Stomach (tissue), 19 donors: ENCODE measurements around the gene RANBP1. TPM values are rescaled to one million over a fixed set of nuclear protein-coding genes. Genes with fewer than 3 reads are reported as not detected.
"Not testable (repeated sequence)": the region's sequence is repeated elsewhere in the genome, so short reads cannot be mapped to it uniquely, and the experiment has no call there.

ENCODE experiments used
- DNase-seq, 2 donors: peaks; one replicate each; pipeline versions ENCODE4 v3.0.0 to v3.0.0-alpha.2; 2013 to 2019
- H3K27ac ChIP-seq, 5 donors: fragments of 200-600 bp in 4 of 5; sonication (generic) in 4 of 5; one replicate each; pipeline ENCODE4 v1.5.1; 2013 to 2019; ENCODE audit warnings: mild to moderate bottlenecking in 1 of 5, moderate library complexity in 1 of 5
- H3K27me3 ChIP-seq, 3 donors: fragments of 200-600 bp; sonication (generic); one replicate each; pipeline ENCODE4 v1.5.1; 2017 to 2019; ENCODE audit warnings: mixed run types in 1 of 3
- H3K36me3 ChIP-seq, 4 donors: fragments of 200-600 bp; sonication (generic); 1 replicate in 3 of 4; 2 replicates in 1 of 4; pipeline ENCODE4 v1.5.1; 2016 to 2019
- H3K4me1 ChIP-seq, 4 donors: fragments of 200-600 bp; sonication (generic); one replicate each; pipeline ENCODE4 v1.5.1; 2016 to 2019
- H3K4me3 ChIP-seq, 4 donors: fragments of 200-600 bp; sonication (generic) in 3 of 4; one replicate each; pipeline ENCODE4 v1.5.1; 2016 to 2019; ENCODE audit warnings: mild to moderate bottlenecking in 1 of 4
- H3K9me3 ChIP-seq, 4 donors: fragments of 200-600 bp; sonication (generic); one replicate each; pipeline ENCODE4 v1.5.1; 2016 to 2019
- CTCF ChIP-seq, 7 experiments: fragments of 450-650 bp in 4 of 7; fragments of 200-600 bp in 3 of 7; sonication (generic) in 3 of 7; IDR thresholded peaks; one replicate each; pipeline ENCODE4 v1.5.1; 2016 to 2019; ENCODE audit warnings: antibody characterized with exemption in 7 of 7, control low read depth in 2 of 7, mild to moderate bottlenecking in 1 of 7
- EP300 ChIP-seq: sonication (generic); formaldehyde crosslinking; IDR thresholded peaks from one replicate; pipeline ENCODE4 v1.6.1; 2017; ENCODE audit warnings: antibody characterized with exemption
- POLR2A ChIP-seq, 4 donors: fragments of 450-650 bp; IDR thresholded peaks; one replicate each; pipeline ENCODE4 v1.6.1; 2016; ENCODE audit warnings: antibody characterized with exemption in 4 of 4, control low read depth in 2 of 4, mild to moderate bottlenecking in 1 of 4, moderate library complexity in 1 of 4
- POLR2AphosphoS5 ChIP-seq, 3 donors: sonication (generic); formaldehyde crosslinking; IDR thresholded peaks; one replicate each; pipeline ENCODE4 v1.6.1; 2016; ENCODE audit warnings: antibody characterized with exemption in 3 of 3
- WGBS, 5 donors: extraction: QIAGEN DNeasy Blood & Tissue Kit in 3 of 5; methylation state at CpG; one replicate each; pipeline versions ENCODE4 v1.1.5 to v1.1.7; 2013 to 2018; 5-methylcytosine and 5-hydroxymethylcytosine counted together
- intact Hi-C: fragments of 100-400 bp; cut with DNase I; formaldehyde crosslinking; loops from one replicate; pipeline ENCODE4 v1.15.1; 2023; ENCODE audit warnings: low total_unique reads
- long read RNA-seq, 10 donors: transcript quantifications; one replicate each; lab custom pipeline, GENCODE V29; 2026
- polyA plus RNA-seq, 3 donors: library from polyadenylated mRNA; stranded (reverse); fragments of 200-250 nt; gene quantifications; one replicate each; pipeline ENCODE4 v1.2.3, GENCODE V29; 2013
- total RNA-seq, 5 donors: library from RNA; depleted of rRNA; stranded (reverse); fragments of >200 nt; gene quantifications; one replicate each; pipeline versions ENCODE4 v1.1.0 to v1.2.3, GENCODE V29; 2014 to 2016
- donor health status: healthy with polysubstance abuse.
- donor health status: Bipolar disorder and iron deficiency.
- donor health status: healthy.

Gene RANBP1
- 100 to 1,000 TPM in 3 of 5 donors, 10 to 100 TPM in 2; 23.9 to 200 (median 127) TPM for total RNA-seq
- polyA plus RNA-seq: 10 to 100 TPM; 72.8 to 93.5 (median 90.3) TPM
- long read RNA-seq, donor 1, transcript RANBP1-201 (6 exons, 837 nt): major isoform, 16 of 40 reads
- long read RNA-seq, donor 1, transcript RANBP1-202 (6 exons, 1,132 nt): major isoform, 16 of 40 reads
- long read RNA-seq, donor 1, partial matches to known transcripts: 0 of 40 reads
- long read RNA-seq, donor 1, other reads (novel, unspliced or antisense): 0 of 40 reads
- long read RNA-seq, donor 2, transcript RANBP1-201 (6 exons, 837 nt): major isoform, 30 of 45 reads
- long read RNA-seq, donor 2, transcript RANBP1-202 (6 exons, 1,132 nt): minor isoform, 12 of 45 reads
- long read RNA-seq, donor 2, partial matches to known transcripts: 0 of 45 reads
- long read RNA-seq, donor 2, other reads (novel, unspliced or antisense): 0 of 45 reads
- long read RNA-seq, donor 3, transcript RANBP1-202 (6 exons, 1,132 nt): minor isoform, 11 of 33 reads
- long read RNA-seq, donor 3, transcript RANBP1-201 (6 exons, 837 nt): major isoform, 16 of 33 reads
- long read RNA-seq, donor 3, partial matches to known transcripts: 0 of 33 reads
- long read RNA-seq, donor 3, other reads (novel, unspliced or antisense): 0 of 33 reads
- long read RNA-seq, donor 4, partial matches to known transcripts: 0 of 6 reads
- long read RNA-seq, donor 4, other reads (novel, unspliced or antisense): 0 of 6 reads
- long read RNA-seq, donor 5, transcript RANBP1-201 (6 exons, 837 nt): major isoform, 47 of 83 reads
- long read RNA-seq, donor 5, transcript RANBP1-202 (6 exons, 1,132 nt): minor isoform, 13 of 83 reads
- long read RNA-seq, donor 5, partial matches to known transcripts: 16 of 83 reads
- long read RNA-seq, donor 5, other reads (novel, unspliced or antisense): 0 of 83 reads
- long read RNA-seq, donor 6, transcript RANBP1-202 (6 exons, 1,132 nt): minor isoform, 31 of 110 reads
- long read RNA-seq, donor 6, transcript RANBP1-201 (6 exons, 837 nt): major isoform, 73 of 110 reads
- long read RNA-seq, donor 6, transcript RANBP1-214 (3 exons, 699 nt): minor isoform, 5 of 110 reads
- long read RNA-seq, donor 6, partial matches to known transcripts: 0 of 110 reads
- long read RNA-seq, donor 6, other reads (novel, unspliced or antisense): 0 of 110 reads
- long read RNA-seq, donor 7, transcript RANBP1-202 (6 exons, 1,132 nt): minor isoform, 13 of 62 reads
- long read RNA-seq, donor 7, transcript RANBP1-214 (3 exons, 699 nt): minor isoform, 6 of 62 reads
- long read RNA-seq, donor 7, transcript RANBP1-201 (6 exons, 837 nt): major isoform, 31 of 62 reads
- long read RNA-seq, donor 7, partial matches to known transcripts: 5 of 62 reads
- long read RNA-seq, donor 7, other reads (novel, unspliced or antisense): 0 of 62 reads
- long read RNA-seq, donor 8, transcript RANBP1-201 (6 exons, 837 nt): major isoform, 30 of 53 reads
- long read RNA-seq, donor 8, transcript RANBP1-202 (6 exons, 1,132 nt): minor isoform, 15 of 53 reads
- long read RNA-seq, donor 8, partial matches to known transcripts: 0 of 53 reads
- long read RNA-seq, donor 8, other reads (novel, unspliced or antisense): 0 of 53 reads
- long read RNA-seq, donor 9, transcript RANBP1-214 (3 exons, 699 nt): minor isoform, 5 of 58 reads
- long read RNA-seq, donor 9, transcript RANBP1-201 (6 exons, 837 nt): major isoform, 33 of 58 reads
- long read RNA-seq, donor 9, transcript RANBP1-202 (6 exons, 1,132 nt): minor isoform, 13 of 58 reads
- long read RNA-seq, donor 9, partial matches to known transcripts: 5 of 58 reads
- long read RNA-seq, donor 9, other reads (novel, unspliced or antisense): 0 of 58 reads
- long read RNA-seq, donor 10, transcript RANBP1-202 (6 exons, 1,132 nt): minor isoform, 7 of 19 reads
- long read RNA-seq, donor 10, transcript RANBP1-201 (6 exons, 837 nt): major isoform, 12 of 19 reads
- long read RNA-seq, donor 10, partial matches to known transcripts: 0 of 19 reads
- long read RNA-seq, donor 10, other reads (novel, unspliced or antisense): 0 of 19 reads

GRCh38 chr22:20115691-20116375, at the start of gene RANBP1:
Gene RANBP1, plus strand, starts transcription at chr22:20116104. Its CDS starts 81 bp downstream, at chr22:20116185.
- Histone ChIP-seq H3K27ac (peak within 1 kb of the TSS; percentile 83 to 94 (median 89)), H3K4me3 (peak within 1 kb of the TSS; percentile 63 to 99 (median 84)), H3K4me1 (peaks cover 27 to 73% (median 67%) of the 10 kb centered on the region in 4 donors), H3K9me3 (no peaks in the 10 kb centered on the region), H3K27me3 (no peaks in the 10 kb centered on the region), H3K36me3 (peaks cover 55 to 72% (median 70%) of the 10 kb centered on the region in 4 donors)
- 45 to 59% (median 54%) methylated on average over 26 to 30 of the region's 30 CpGs for WGBS, 5 donors
- intact Hi-C loops: no loop called here
- no peak for TF ChIP-seq POLR2A (IDR thresholded peaks at IDR 0.05)
- TF ChIP-seq POLR2AphosphoS5 (IDR thresholded peaks at IDR 0.05): no peak
- TF ChIP-seq CTCF (IDR thresholded peaks at IDR 0.05): no peak
- TF ChIP-seq EP300: no peak
- DNase-seq: no peak

- Histone ChIP-seq H3K9me3 (no peaks in the 10 kb centered on the region), H3K4me1 (no peaks in the 10 kb centered on the region), H3K36me3 (peaks cover 19 to 47% (median 44%) of the 10 kb centered on the region in 4 donors), H3K27me3 (no peaks in the 10 kb centered on the region), H3K27ac (no peak overlapping the region), H3K4me3 (no peak overlapping the region)
- TF ChIP-seq EP300: no peak
- 93 to 96% (median 94%) methylated on average over 8 to 11 of the region's 11 CpGs for WGBS, 5 donors
- intact Hi-C loops: no loop called here
- DNase-seq: no peak
These were observed 49.1 kb upstream of the RANBP1 start for GRCh38 chr22:20066617-20067383.

- H3K4me3 ChIP-seq, DNase-seq, H3K4me1 ChIP-seq, H3K27ac ChIP-seq, intact Hi-C loops, H3K9me3 ChIP-seq, H3K27me3 ChIP-seq: not testable (repeated sequence)
- 92 to 98% (median 96%) methylated on average over 3 of the region's 3 CpGs for WGBS, 5 donors
- peaks cover 14 to 42% (median 39%) of the 10 kb centered on the region in 4 donors for H3K36me3 ChIP-seq
These were observed 48.6 kb upstream of the RANBP1 start for GRCh38 chr22:20067384-20067682.

GRCh38 chr22:20068640-20069039, 47.3 kb upstream of the RANBP1 start:
- no peak overlapping the region for H3K4me3 ChIP-seq
- TF ChIP-seq EP300 (no peak), POLR2A (IDR thresholded peaks at IDR 0.05) (no peak), CTCF (IDR thresholded peaks at IDR 0.05) (no peak), POLR2AphosphoS5 (IDR thresholded peaks at IDR 0.05) (no peak)
- H3K27ac ChIP-seq: no peak overlapping the region
- H3K9me3 ChIP-seq: no peaks in the 10 kb centered on the region
- H3K4me1 ChIP-seq: no peaks in the 10 kb centered on the region
- intact Hi-C loops: no loop called here
- 89 to 96% (median 93%) methylated on average over 7 of the region's 7 CpGs for WGBS, 5 donors
- peaks cover under 1 to 29% (median 26%) of the 10 kb centered on the region in 4 donors for H3K36me3 ChIP-seq
- no peak for DNase-seq
- H3K27me3 ChIP-seq: no peaks in the 10 kb centered on the region
